B cell (primary cell): ENCODE measurements around the gene AMOTL1. TPM values are rescaled to one million over a fixed set of nuclear protein-coding genes. Genes with fewer than 3 reads are reported as not detected.

Source experiments
- ATAC-seq: fragments of 200-7000 bp; cut with Tn5 transposase; one replicate; pipeline ENCODE4 v1.10.0; 2021; ENCODE audit warnings: low read depth, mild to moderate bottlenecking, moderate number of reproducible peaks, moderate library complexity
- CTCF ChIA-PET: fragments of 350-600 bp; sonication (Branson Sonifier 250); formaldehyde crosslinking; loops from one replicate; lab custom pipeline; 2021; ENCODE audit warnings: antibody characterized with exemption, inconsistent platforms; lab: Charles Lee
- POLR2A ChIA-PET: fragments of 350-600 bp; sonication (Branson Sonifier 250); formaldehyde crosslinking; loops from one replicate; lab custom pipeline; 2021; ENCODE audit warnings: antibody characterized with exemption; lab: Charles Lee
- DNase-seq: peaks from one replicate; pipeline ENCODE4 v3.0.0; 2013
- H2AFZ ChIP-seq: 2 replicates; pipeline ENCODE4 v1.6.1; 2012; ENCODE audit warnings: mild to moderate bottlenecking, low read depth, low read length; ENCODE audit not compliant: insufficient read depth, poor library complexity, severe bottlenecking
- H3K27ac ChIP-seq, 2 donors: 1 replicate in 1 of 2; 2 replicates in 1 of 2; pipeline ENCODE4 v1.5.1; 2012 to 2013; ENCODE audit warnings: low read length in 2 of 2, mild to moderate bottlenecking in 2 of 2, moderate library complexity in 1 of 2
- H3K27me3 ChIP-seq, 4 experiments: fragments of 200-600 bp in 1 of 4; sonication (generic) in 1 of 4; replicated peaks in 1 of 4; 1 replicate in 2 of 4; 2 replicates in 2 of 4; pipeline versions ENCODE4 v1.6.1 to v1.7.0; 2013 to 2016; ENCODE audit warnings: low read length in 3 of 4, mild to moderate bottlenecking in 2 of 4, mixed read lengths in 1 of 4, moderate library complexity in 1 of 4; ENCODE audit not compliant: insufficient read depth in 4 of 4, control insufficient read depth in 3 of 4; ENCODE audit errors: control extremely low read depth in 1 of 4
- H3K36me3 ChIP-seq, 2 experiments: replicated peaks in 1 of 2; 1 replicate in 1 of 2; 2 replicates in 1 of 2; pipeline versions ENCODE4 v1.6.1 to v1.7.1; 2013; ENCODE audit warnings: low read length in 1 of 2; ENCODE audit not compliant: insufficient read depth in 2 of 2, control insufficient read depth in 1 of 2; ENCODE audit errors: control extremely low read depth in 1 of 2, extremely low read depth in 1 of 2
- H3K4me1 ChIP-seq, 2 donors: fragments of 200-600 bp in 1 of 2; sonication (generic) in 1 of 2; 1 replicate in 1 of 2; 2 replicates in 1 of 2; pipeline versions ENCODE4 v1.5.1 to v1.6.1; 2013 to 2017; ENCODE audit warnings: low read length in 2 of 2; ENCODE audit not compliant: control insufficient read depth in 2 of 2, insufficient read depth in 2 of 2
- H3K4me2 ChIP-seq: replicated peaks from 2 replicates; pipeline ENCODE3; 2012; ENCODE audit warnings: mild to moderate bottlenecking, low read depth, low read length; ENCODE audit not compliant: poor library complexity, severe bottlenecking
- H3K4me3 ChIP-seq, 5 experiments: fragments of 200-600 bp in 1 of 5; sonication (generic) in 1 of 5; 1 replicate in 3 of 5; 2 replicates in 2 of 5; pipeline versions ENCODE4 v1.5.1 to v1.7.0; 2011 to 2016; ENCODE audit warnings: low read length in 4 of 5, mild to moderate bottlenecking in 4 of 5, low read depth in 2 of 5, control low read depth in 1 of 5, moderate library complexity in 1 of 5; ENCODE audit not compliant: insufficient read depth in 1 of 5; ENCODE audit errors: control extremely low read depth in 1 of 5, extremely low read depth in 1 of 5
- H3K79me2 ChIP-seq: fragments of 200-600 bp; sonication (generic); one replicate; pipeline ENCODE4 v1.6.0; 2016; ENCODE audit warnings: low read length; ENCODE audit not compliant: control insufficient read depth, insufficient read depth
- H3K9ac ChIP-seq: fragments of 200-600 bp; sonication (generic); 2 replicates; pipeline ENCODE4 v1.6.1; 2017; ENCODE audit warnings: mild to moderate bottlenecking, low read length, moderate library complexity
- H3K9me3 ChIP-seq, 3 donors: one replicate each; pipeline versions ENCODE4 v1.6.1 to v1.7.1; 2013; ENCODE audit warnings: low read length in 2 of 3; ENCODE audit not compliant: control insufficient read depth in 2 of 3, insufficient read depth in 1 of 3; ENCODE audit errors: control extremely low read depth in 1 of 3
- H4K20me1 ChIP-seq: 2 replicates; pipeline ENCODE4 v1.6.0; 2012; ENCODE audit warnings: mild to moderate bottlenecking, low read length; ENCODE audit not compliant: insufficient read depth, control insufficient read depth, poor library complexity, severe bottlenecking
- H3K27ac Mint-ChIP-seq: one replicate; pipeline ENCODE4 v1.8.0; 2021; ENCODE audit warnings: mixed read lengths
- H3K27me3 Mint-ChIP-seq: one replicate; pipeline ENCODE4 v1.8.0; 2021; ENCODE audit warnings: mixed read lengths
- H3K4me1 Mint-ChIP-seq: one replicate; pipeline ENCODE4 v1.8.0; 2021; ENCODE audit warnings: mixed read lengths
- H3K4me3 Mint-ChIP-seq: one replicate; pipeline ENCODE4 v1.8.0; 2021; ENCODE audit warnings: mixed read lengths
- H3K9me3 Mint-ChIP-seq: one replicate; pipeline ENCODE4 v1.8.0; 2022; ENCODE audit warnings: mixed read lengths; ENCODE audit not compliant: insufficient read depth
- CTCF ChIP-seq: fragments of 200-600 bp; IDR thresholded peaks from one replicate; pipeline ENCODE4 v1.8.0; 2022; ENCODE audit warnings: antibody characterized with exemption, mild to moderate bottlenecking
- EZH2 ChIP-seq: IDR thresholded peaks from 2 replicates; pipeline ENCODE4 v1.6.1; 2012; ENCODE audit warnings: borderline replicate concordance, low read depth, mild to moderate bottlenecking, moderate library complexity, low read length; ENCODE audit not compliant: insufficient read depth, poor library complexity, severe bottlenecking
- WGBS: methylation state at CpG from one replicate; pipeline ENCODE4 v1.1.5; 2013; ENCODE audit warnings: missing lambda C conversion rate; ENCODE audit not compliant: insufficient coverage; 5-methylcytosine and 5-hydroxymethylcytosine counted together
- intact Hi-C: fragments of 100-400 bp; cut with micrococcal nuclease; formaldehyde crosslinking; loops from one replicate; pipeline ENCODE4 v1.10.0; 2022
- polyA plus RNA-seq: library from polyadenylated mRNA; depleted of rRNA; stranded (reverse); fragments of >200 nt; gene quantifications from 2 replicates; pipeline ENCODE4 v1.2.3, GENCODE V29; 2012
- total RNA-seq, 2 donors: library from RNA; stranded (reverse); fragments of 120-200 nt in 1 of 2; gene quantifications; 1 replicate in 1 of 2; 2 replicates in 1 of 2; pipeline versions ENCODE4 v1.2.3 to v1.2.4, GENCODE V29; 2013 to 2022

The AMOTL1 gene
- total and polyA plus RNA-seq, 2 donors (not counting 1 experiment from before 2014, with no cell fraction given): 0.04 to 0.30 TPM

- DNase-seq: no peak
- Histone ChIP-seq H3K27ac (no peak overlapping the region), H3K9me3 (no peaks in the 10 kb centered on the region), H3K4me2 (no peak overlapping the region), H3K9ac (no peak overlapping the region), H3K79me2 (no peaks in the 10 kb centered on the region), H4K20me1 (no peaks in the 10 kb centered on the region), H3K4me1 (no peaks in the 10 kb centered on the region), H3K27me3 (peaks cover 0 to 3% (median under 1%) of the 10 kb centered on the region in 4 experiments), H2AFZ (no peak overlapping the region), H3K4me3 (no peak overlapping the region), H3K36me3 (no peaks in the 10 kb centered on the region)
- intact Hi-C loops: no loop called here
- no peak for TF ChIP-seq EZH2
- TF ChIP-seq CTCF: no peak
- ChIA-PET POLR2A (no interaction called here), CTCF (no interaction called here)
- Mint-ChIP-seq H3K27me3 (peaks cover 38% of the 10 kb centered on the region), H3K9me3 (no peaks in the 10 kb centered on the region), H3K27ac (no peak overlapping the region), H3K4me3 (no peak overlapping the region), H3K4me1 (no peaks in the 10 kb centered on the region)
- ATAC-seq: no peak
- WGBS: 94% methylated on average over 2 of the region's 3 CpGs
Observed at GRCh38 chr11:94719876-94720275, 48.3 kb upstream of the AMOTL1 start.

- POLR2A ChIA-PET: no interaction called here
- Mint-ChIP-seq H3K27ac (no peak overlapping the region), H3K4me1 (no peaks in the 10 kb centered on the region), H3K4me3 (no peak overlapping the region), H3K27me3 (peaks cover 29% of the 10 kb centered on the region), H3K9me3 (no peaks in the 10 kb centered on the region)
- Histone ChIP-seq H2AFZ (no peak overlapping the region), H3K4me1 (no peaks in the 10 kb centered on the region), H3K79me2 (no peaks in the 10 kb centered on the region), H4K20me1 (no peaks in the 10 kb centered on the region), H3K9me3 (no peaks in the 10 kb centered on the region), H3K4me2 (no peak overlapping the region), H3K4me3 (no peak overlapping the region), H3K9ac (no peak overlapping the region), H3K36me3 (no peaks in the 10 kb centered on the region), H3K27me3 (peaks cover 0 to 4% (median 1%) of the 10 kb centered on the region in 4 experiments), H3K27ac (no peak overlapping the region)
- CTCF ChIA-PET: no interaction called here
- intact Hi-C loops: no loop called here
- TF ChIP-seq EZH2 (no peak), CTCF (no peak)
- no peak for ATAC-seq
- WGBS: 100% methylated on average over 1 of the region's 2 CpGs
- no peak for DNase-seq
Observed at GRCh38 chr11:94721565-94722292, 46.4 kb upstream of the AMOTL1 start.
